HG03571 (cell line): ENCODE measurements around the gene PLIN3.
"Not testable (repeated sequence)": the region's sequence is repeated elsewhere in the genome, so short reads cannot be mapped to it uniquely, and the experiment has no call there.

Source experiments
- ATAC-seq: cut with Tn5 transposase; IDR thresholded peaks from one replicate; pipeline ENCODE4 v1.9.1; 2021; ENCODE audit not compliant: unreplicated experiment

PLIN3 gene

GRCh38 chr19:4867534-4868285 lies at the start of gene PLIN3:
Gene PLIN3 (minus strand): TSS chr19:4867667. CDS start chr19:4861394, 6,273 bp downstream.
- ATAC-seq: peak; percentile 56

- no peak for ATAC-seq
Measured at GRCh38 chr19:4916292-4917082, 49.0 kb upstream of the PLIN3 start.

GRCh38 chr19:4914736-4915501 lies 47.5 kb upstream of the PLIN3 start:
- no peak for ATAC-seq

- ATAC-seq: no peak
Measured at GRCh38 chr19:4913996-4914735, 46.7 kb upstream of the PLIN3 start.

- ATAC-seq: no peak
Measured at GRCh38 chr19:4911786-4912672, 44.6 kb upstream of the PLIN3 start.

- no peak for ATAC-seq
Measured at GRCh38 chr19:4911314-4911713, 43.8 kb upstream of the PLIN3 start.

- ATAC-seq: no peak
Measured at GRCh38 chr19:4910594-4911281, 43.3 kb upstream of the PLIN3 start.

- ATAC-seq: peak; percentile 65
Measured at GRCh38 chr19:4909897-4910593, 42.6 kb upstream of the PLIN3 start.

GRCh38 chr19:4909156-4909896 lies 41.9 kb upstream of the PLIN3 start, which contains the start of gene UHRF1:
Gene UHRF1 (plus strand): TSS chr19:4909501. CDS start chr19:4910886, 1,385 bp downstream.
- ATAC-seq: no peak

GRCh38 chr19:4908781-4909155 lies 41.3 kb upstream of the PLIN3 start:
- no peak for ATAC-seq

- ATAC-seq: no peak
Measured at GRCh38 chr19:4908360-4908759, 40.9 kb upstream of the PLIN3 start.

- no peak for ATAC-seq
Measured at GRCh38 chr19:4906963-4907362, 39.5 kb upstream of the PLIN3 start.

GRCh38 chr19:4904481-4904880 lies 37.0 kb upstream of the PLIN3 start:
- no peak for ATAC-seq

GRCh38 chr19:4902796-4903195 lies 35.3 kb upstream of the PLIN3 start, which contains the start of gene ARRDC5:
Gene ARRDC5 (minus strand): TSS chr19:4902896. CDS start chr19:4902825, 71 bp downstream.
- no peak for ATAC-seq

- not testable (repeated sequence) for ATAC-seq
Measured at GRCh38 chr19:4900879-4901278, 33.4 kb upstream of the PLIN3 start.

GRCh38 chr19:4897146-4897545 lies 29.7 kb upstream of the PLIN3 start:
- ATAC-seq: no peak

- no peak for ATAC-seq
Measured at GRCh38 chr19:4896372-4896771, 28.9 kb upstream of the PLIN3 start.

GRCh38 chr19:4892962-4893361 lies 25.5 kb upstream of the PLIN3 start:
- not testable (repeated sequence) for ATAC-seq
